Posterior cingulate gyrus (tissue), 11 donors: ENCODE data around the gene FAM241B.

Experiments used
- DNase-seq, 10 donors: peaks; one replicate each; pipeline versions ENCODE4 v3.0.0 to v3.0.0-alpha.2; 2020 to 2021; ENCODE audit warnings: mixed read lengths in 3 of 10
- intact Hi-C: fragments of 100-400 bp; cut with DNase I; formaldehyde crosslinking; loops from one replicate; pipeline ENCODE4 v1.15.1; 2023

Gene FAM241B

GRCh38 chr10:69661414-69662172 lies 31.5 kb downstream of the FAM241B start:
- DNase-seq: peak in 2 of 10 donors; percentile 38 to 43
- intact Hi-C loops: no loop called here

DNA sequence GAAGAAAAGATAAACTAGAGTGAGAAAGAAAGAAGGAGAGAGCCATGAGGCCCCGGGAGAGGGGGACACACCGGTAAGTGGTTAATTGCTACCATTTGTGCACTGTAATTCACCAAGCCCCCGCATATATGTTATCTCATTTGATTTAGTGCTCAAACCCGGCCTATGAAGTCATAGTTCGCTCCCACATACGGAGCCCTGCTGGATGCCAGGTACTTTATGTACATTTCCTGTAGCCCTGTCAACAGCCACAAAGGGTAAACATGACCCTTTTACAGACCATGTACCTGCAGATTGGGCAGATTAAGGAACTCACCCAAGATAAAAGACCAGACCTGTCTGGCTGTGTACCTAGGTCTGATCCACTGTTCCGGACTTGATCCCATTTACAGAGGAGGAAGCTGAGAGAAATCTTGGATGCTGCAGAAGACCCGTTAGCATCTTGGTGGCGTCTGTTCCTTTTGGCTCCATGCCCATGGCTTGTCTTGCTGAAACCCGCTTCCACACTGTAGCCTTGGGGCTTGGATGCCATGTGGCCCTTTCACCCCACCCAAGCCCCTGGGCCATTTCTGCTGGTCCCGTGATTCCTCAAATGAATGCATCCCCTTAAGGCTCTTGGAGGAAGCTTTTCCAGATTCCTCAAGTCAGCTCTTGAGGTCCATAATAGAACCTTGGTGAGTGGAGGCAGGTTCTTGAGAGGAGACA lies 32.3 kb downstream of the FAM241B start:
- DNase-seq: peak in 2 of 10 donors; percentile 40 to 51
- intact Hi-C loops: no loop called here

DNA sequence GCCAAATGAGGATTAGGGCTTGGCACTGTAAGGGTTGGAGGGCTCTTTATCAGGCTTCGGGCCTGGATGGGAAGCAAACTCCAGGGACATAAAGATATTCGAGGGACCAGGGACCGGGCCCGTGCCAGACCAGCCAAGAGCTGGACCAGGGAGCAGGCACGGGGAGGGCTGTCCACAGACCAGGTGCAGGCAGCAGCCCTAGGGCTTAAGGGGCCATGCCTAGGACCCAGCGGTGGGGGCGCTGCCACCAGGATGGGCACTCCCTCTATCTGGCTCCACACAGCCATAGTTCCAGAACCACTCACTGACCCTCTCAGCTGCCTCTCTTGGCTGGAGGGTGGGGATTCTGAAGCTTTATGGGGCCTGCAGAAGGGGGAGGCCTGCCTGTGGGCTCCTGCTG lies 32.9 kb downstream of the FAM241B start:
- intact Hi-C loops: no loop called here
- peak in 2 of 10 donors; percentile 60 to 71 for DNase-seq

DNA sequence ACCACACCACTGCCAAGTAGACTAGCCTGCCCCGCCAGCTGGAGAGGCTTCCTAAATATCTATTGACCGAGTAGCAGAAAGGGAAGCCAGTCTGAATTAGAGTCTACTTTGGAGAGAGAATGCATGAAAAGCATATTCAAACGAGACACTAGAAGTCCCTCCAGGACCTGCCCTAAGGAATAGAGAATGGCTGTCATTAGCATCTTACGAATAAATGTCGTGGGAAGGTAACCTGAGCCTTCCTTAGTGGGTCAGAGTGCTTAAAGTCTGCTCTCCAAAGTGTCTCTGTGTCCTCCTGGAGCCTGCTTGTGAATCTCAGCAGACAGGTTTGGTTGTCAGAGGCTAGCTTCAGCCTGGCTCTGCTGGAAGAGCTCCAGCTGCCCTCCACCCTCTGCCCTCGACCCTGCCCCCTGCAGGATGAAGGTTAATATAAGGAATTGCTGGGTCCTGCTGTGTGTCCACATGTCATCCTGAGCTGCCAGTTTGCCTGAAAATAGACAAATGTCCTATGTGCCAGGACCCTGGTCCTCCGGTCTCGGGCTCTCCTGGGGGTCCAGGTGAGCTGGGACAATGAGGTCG lies 33.4 kb downstream of the FAM241B start:
- DNase-seq: peak in 1 of 10 donors; percentile 45
- intact Hi-C loops: no loop called here

DNA sequence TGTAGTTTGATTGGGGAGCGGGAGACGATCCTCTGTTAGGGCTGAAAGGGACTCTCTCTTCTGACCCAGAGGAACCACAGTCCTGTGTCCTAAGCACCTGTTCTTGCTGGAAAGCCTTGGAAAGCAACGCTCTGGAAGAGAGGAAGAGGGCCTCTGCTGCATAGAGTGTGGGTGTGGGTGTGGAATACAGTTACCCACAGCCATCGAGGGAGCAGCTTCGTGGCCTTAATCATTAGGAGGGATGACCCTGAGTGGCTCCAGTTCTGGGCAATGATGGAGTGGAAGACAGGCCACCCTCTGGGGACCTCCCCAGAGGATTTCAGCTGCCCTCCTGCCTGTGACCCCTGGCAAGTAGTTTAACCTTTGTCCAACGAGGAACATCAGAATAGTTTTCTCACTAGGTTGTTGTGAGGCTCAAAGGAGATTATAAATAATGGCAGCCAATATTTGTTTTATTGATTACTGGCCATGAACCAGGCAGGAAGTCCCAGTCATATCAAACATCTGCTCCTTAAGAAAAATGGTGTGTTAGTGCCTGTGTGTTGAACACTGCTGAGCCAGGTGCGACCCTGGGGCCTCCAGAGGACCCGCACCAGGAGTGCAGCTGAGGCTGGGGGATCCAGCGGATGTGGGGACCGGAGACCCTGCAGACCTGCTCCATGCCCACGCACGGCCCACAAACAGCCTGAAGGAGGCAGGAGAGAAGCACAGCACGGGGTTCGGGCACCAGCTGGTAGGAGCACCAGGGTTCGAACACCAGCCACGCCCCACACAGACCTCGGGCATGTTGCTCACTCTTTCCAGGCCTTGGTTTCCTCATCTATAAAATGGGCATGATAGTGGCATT lies 35.6 kb downstream of the FAM241B start:
- peak in 2 of 10 donors; percentile 52 to 79 for DNase-seq
- intact Hi-C loops: no loop called here

GRCh38 chr10:69666756-69667155 lies 36.7 kb downstream of the FAM241B start:
- intact Hi-C loops: no loop called here
- peak in 2 of 10 donors; percentile 6 to 73 for DNase-seq

GRCh38 chr10:69668721-69669120 lies 38.7 kb downstream of the FAM241B start:
- intact Hi-C loops: no loop called here
- no peak for DNase-seq

- peak in 1 of 10 donors; percentile 13 for DNase-seq
- intact Hi-C loops: no loop called here
Observed at GRCh38 chr10:69669409-69669808, 39.4 kb downstream of the FAM241B start.

DNA sequence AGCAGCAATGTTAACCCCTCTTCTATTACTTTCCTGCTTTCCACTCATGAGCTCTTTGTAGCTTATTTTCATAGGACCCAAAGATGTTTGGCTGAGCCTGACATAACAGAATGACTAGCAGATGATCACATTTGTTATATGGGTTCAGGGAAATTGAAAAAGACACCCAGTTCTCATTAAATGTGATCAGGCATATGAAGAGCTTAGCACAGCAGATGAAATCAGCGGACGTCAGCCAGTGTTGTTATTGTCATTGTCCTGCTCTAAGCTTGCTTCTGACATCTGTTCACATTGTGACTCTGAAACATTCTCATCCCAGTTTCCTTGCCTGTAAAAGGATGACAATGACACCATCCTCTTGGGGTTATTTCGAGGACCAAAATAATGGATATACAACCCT lies 43.5 kb downstream of the FAM241B start:
- intact Hi-C loops: no loop called here
- no peak for DNase-seq

GRCh38 chr10:69674786-69675185 lies 44.7 kb downstream of the FAM241B start:
- intact Hi-C loops: no loop called here
- no peak for DNase-seq

- intact Hi-C loops: no loop called here
- DNase-seq: no peak
Observed at GRCh38 chr10:69676301-69676700, 46.3 kb downstream of the FAM241B start.

GRCh38 chr10:69677985-69678654 lies 48.1 kb downstream of the FAM241B start:
- intact Hi-C loops: no loop called here
- DNase-seq: no peak

- peak in 1 of 10 donors; percentile 28 for DNase-seq
- intact Hi-C loops: no loop called here
Observed at GRCh38 chr10:69679736-69680135, 49.7 kb downstream of the FAM241B start.

DNA sequence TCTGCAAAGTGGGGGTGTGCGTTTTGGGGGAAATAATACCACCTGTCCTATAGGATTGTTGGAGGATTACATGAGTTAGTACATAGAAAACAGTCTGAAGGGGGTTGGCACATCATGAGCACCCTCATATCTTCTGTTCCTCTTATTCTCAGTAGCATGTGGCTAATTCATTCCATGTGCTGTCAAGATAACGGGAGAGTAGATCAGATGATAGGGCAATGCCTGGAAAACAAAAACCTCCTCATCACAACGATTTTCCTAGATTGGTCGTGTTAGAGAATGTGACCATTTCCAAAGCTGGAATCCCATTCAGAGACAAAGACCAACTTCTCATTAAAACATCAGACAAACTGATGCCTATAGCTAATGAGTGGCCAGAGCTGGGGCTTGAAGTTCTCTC lies 50.6 kb downstream of the FAM241B start:
- no peak for DNase-seq
- intact Hi-C loops: no loop called here

- DNase-seq: peak in 1 of 10 donors; percentile 33
- intact Hi-C loops: no loop called here
Observed at GRCh38 chr10:69681436-69681835, 51.4 kb downstream of the FAM241B start.

- intact Hi-C loops: no loop called here
Observed at GRCh38 chr10:69682955-69683474, 53.0 kb downstream of the FAM241B start.

More at GRCh38 chr10:69682955-69683474, 53.0 kb downstream of the FAM241B start:
- no peak for DNase-seq
